Gastrocnemius medialis (tissue), 4 donors: Measurements from ENCODE around the gene STON1.

Source experiments
- CTCF ChIP-seq, 5 experiments: fragments of 450-650 bp in 3 of 5; fragments of 200-600 bp in 2 of 5; sonication (generic) in 2 of 5; IDR thresholded peaks in 4 of 5; conservative IDR thresholded peaks in 1 of 5; 1 replicate in 4 of 5; 2 replicates in 1 of 5; pipeline ENCODE4 v1.5.1; 2016 to 2019; ENCODE audit warnings: antibody characterized with exemption in 5 of 5, mild to moderate bottlenecking in 3 of 5, moderate library complexity in 3 of 5
- POLR2A ChIP-seq, 2 donors: fragments of 450-650 bp; IDR thresholded peaks; one replicate each; pipeline ENCODE4 v1.6.1; 2017; ENCODE audit warnings: antibody characterized with exemption in 2 of 2, mild to moderate bottlenecking in 2 of 2, moderate library complexity in 2 of 2

GRCh38 chr2:48534781-48535180 is 4.8 kb downstream of the STON1 start:
- TF ChIP-seq CTCF (IDR thresholded peaks at IDR 0.05 in 4 of 5, conservative IDR thresholded peaks at IDR 0.05 in 1 of 5) (no peak), POLR2A (IDR thresholded peaks at IDR 0.05) (no peak)
